DND-41 (cell line): ENCODE results near the gene CTNNAL1.

Source experiments
- ATAC-seq: fragments of 200-7000 bp; cut with Tn5 transposase; 3 replicates; pipeline ENCODE4 v1.9.1; 2021; ENCODE audit warnings: low read depth; ENCODE audit not compliant: insufficient read depth
- DNase-seq: peaks from one replicate; pipeline ENCODE4 v3.0.0-alpha.2; 2020
- H2AFZ ChIP-seq: 2 replicates; pipeline ENCODE4 v1.6.0; 2012; ENCODE audit warnings: low read depth, low read length
- H3K27ac ChIP-seq: 2 replicates; pipeline ENCODE4 v1.5.1; 2012; ENCODE audit warnings: low read length, inconsistent platforms
- H3K27me3 ChIP-seq: fragments of 200-600 bp; sonication (generic); 2 replicates; pipeline ENCODE4 v1.6.0; 2012; ENCODE audit warnings: low read length, mild to moderate bottlenecking, inconsistent platforms; ENCODE audit not compliant: insufficient read depth, poor library complexity
- H3K36me3 ChIP-seq: 2 replicates; pipeline ENCODE4 v1.5.1; 2012; ENCODE audit warnings: low read length, inconsistent platforms; ENCODE audit not compliant: insufficient read depth
- H3K4me1 ChIP-seq: 2 replicates; pipeline ENCODE4 v1.5.1; 2012; ENCODE audit warnings: mild to moderate bottlenecking, low read length; ENCODE audit not compliant: insufficient read depth
- H3K4me2 ChIP-seq: 2 replicates; pipeline ENCODE4 v1.6.0; 2012; ENCODE audit warnings: mild to moderate bottlenecking, moderate library complexity, low read length, inconsistent platforms; ENCODE audit not compliant: insufficient read depth
- H3K4me3 ChIP-seq, 2 experiments: fragments of 200-600 bp in 1 of 2; shearing (Covaris generic) in 1 of 2; 2 replicates each; pipeline ENCODE4 v1.5.1; 2012 to 2016; ENCODE audit warnings: inconsistent platforms in 2 of 2, low read length in 2 of 2, mild to moderate bottlenecking in 2 of 2, low read depth in 1 of 2, moderate library complexity in 1 of 2
- H3K79me2 ChIP-seq: 2 replicates; pipeline ENCODE4 v1.6.0; 2012; ENCODE audit warnings: low read length, inconsistent platforms; ENCODE audit not compliant: insufficient read depth
- H3K9ac ChIP-seq: 2 replicates; pipeline ENCODE4 v1.6.0; 2012; ENCODE audit warnings: low read depth, mild to moderate bottlenecking, inconsistent platforms, low read length, moderate library complexity
- H3K9me3 ChIP-seq: 2 replicates; pipeline ENCODE4 v1.5.1; 2012; ENCODE audit warnings: low read length, moderate library complexity, mild to moderate bottlenecking, inconsistent platforms; ENCODE audit not compliant: insufficient read depth, severe bottlenecking
- H4K20me1 ChIP-seq: 2 replicates; pipeline ENCODE4 v1.6.0; 2012; ENCODE audit warnings: low read length; ENCODE audit not compliant: insufficient read depth
- CTCF ChIP-seq: IDR thresholded peaks from 2 replicates; pipeline ENCODE4 v1.5.1; 2012; ENCODE audit warnings: borderline replicate concordance, low read length, moderate library complexity, mild to moderate bottlenecking; ENCODE audit not compliant: poor library complexity, severe bottlenecking; ENCODE audit errors: extremely low read depth
- EZH2 ChIP-seq: IDR thresholded peaks from 3 replicates; pipeline ENCODE4 v1.6.1; 2012; ENCODE audit warnings: borderline replicate concordance, low read depth, mild to moderate bottlenecking, moderate library complexity, low read length, inconsistent platforms; ENCODE audit not compliant: severe bottlenecking

CTNNAL1 gene

GRCh38 chr9:109047259-109047658 is 34.0 kb upstream of the CTNNAL1 start:
- H3K4me2 ChIP-seq = no peak overlapping the region
- no peak overlapping the region for H3K9ac ChIP-seq
- no peaks in the 10 kb centered on the region for H3K4me1 ChIP-seq
- peaks cover 93% of the 10 kb centered on the region for H3K36me3 ChIP-seq
- ATAC-seq (no peak), DNase-seq (no peak)
- H2AFZ ChIP-seq = no peak overlapping the region
- TF ChIP-seq CTCF (no peak), EZH2 (no peak)
- H3K27ac ChIP-seq = no peak overlapping the region
- H3K9me3 ChIP-seq = no peaks in the 10 kb centered on the region
- H3K27me3 ChIP-seq = no peaks in the 10 kb centered on the region
- H3K4me3 ChIP-seq = no peak overlapping the region
- H4K20me1 ChIP-seq = no peaks in the 10 kb centered on the region
- H3K79me2 ChIP-seq = no peaks in the 10 kb centered on the region

GRCh38 chr9:109046346-109046745 is 33.0 kb upstream of the CTNNAL1 start:
- Histone ChIP-seq H3K79me2 (no peaks in the 10 kb centered on the region), H4K20me1 (no peaks in the 10 kb centered on the region), H3K36me3 (peaks cover 88% of the 10 kb centered on the region), H3K4me1 (no peaks in the 10 kb centered on the region), H3K9me3 (no peaks in the 10 kb centered on the region), H3K27me3 (no peaks in the 10 kb centered on the region), H3K4me3 (no peak overlapping the region), H3K27ac (no peak overlapping the region), H3K9ac (no peak overlapping the region), H2AFZ (no peak overlapping the region), H3K4me2 (no peak overlapping the region)
- no peak for DNase-seq
- TF ChIP-seq EZH2 (no peak), CTCF (no peak)
- ATAC-seq = no peak

- no peaks in the 10 kb centered on the region for H3K27me3 ChIP-seq
- DNase-seq (no peak), ATAC-seq (no peak)
- TF ChIP-seq CTCF = no peak
- no peak for TF ChIP-seq EZH2
- no peaks in the 10 kb centered on the region for H3K4me1 ChIP-seq
- H3K9me3 ChIP-seq = no peaks in the 10 kb centered on the region
- no peak overlapping the region for H3K4me2 ChIP-seq
- H3K4me3 ChIP-seq = no peak overlapping the region
- H3K36me3 ChIP-seq = peaks cover 84% of the 10 kb centered on the region
- no peak overlapping the region for H3K27ac ChIP-seq
- H4K20me1 ChIP-seq = no peaks in the 10 kb centered on the region
- H3K9ac ChIP-seq = no peak overlapping the region
- H2AFZ ChIP-seq = no peak overlapping the region
- no peaks in the 10 kb centered on the region for H3K79me2 ChIP-seq
Measured at GRCh38 chr9:109043578-109043977, 30.3 kb upstream of the CTNNAL1 start.

- H4K20me1 ChIP-seq = no peaks in the 10 kb centered on the region
- no peak for ATAC-seq
- DNase-seq = no peak
- H3K36me3 ChIP-seq = peaks cover 83% of the 10 kb centered on the region
- no peak overlapping the region for H3K27ac ChIP-seq
- H3K27me3 ChIP-seq = no peaks in the 10 kb centered on the region
- H3K9me3 ChIP-seq = no peaks in the 10 kb centered on the region
- H3K4me2 ChIP-seq = no peak overlapping the region
- no peak overlapping the region for H3K4me3 ChIP-seq
- no peaks in the 10 kb centered on the region for H3K4me1 ChIP-seq
- TF ChIP-seq CTCF (no peak), EZH2 (no peak)
- 0 out of 2 replicates have a peak, but pooled peaks cover 3% of the 10 kb centered on the region for H3K79me2 ChIP-seq
- H3K9ac ChIP-seq = no peak overlapping the region
- no peak overlapping the region for H2AFZ ChIP-seq
Measured at GRCh38 chr9:109040571-109040970, 27.3 kb upstream of the CTNNAL1 start.
